Activated CD4-positive, alpha-beta T cell treated with anti-CD3 and anti-CD28 coated beads for 4 hours (primary cell): ENCODE results near the gene LGMN.
"Not testable (repeated sequence)": the region's sequence is repeated elsewhere in the genome, so short reads cannot be mapped to it uniquely, and the experiment has no call there.

ENCODE experiments used
- DNase-seq, 2 donors: peaks; one replicate each; pipeline ENCODE4 v3.0.0-alpha.2; 2020

The LGMN gene

DNA sequence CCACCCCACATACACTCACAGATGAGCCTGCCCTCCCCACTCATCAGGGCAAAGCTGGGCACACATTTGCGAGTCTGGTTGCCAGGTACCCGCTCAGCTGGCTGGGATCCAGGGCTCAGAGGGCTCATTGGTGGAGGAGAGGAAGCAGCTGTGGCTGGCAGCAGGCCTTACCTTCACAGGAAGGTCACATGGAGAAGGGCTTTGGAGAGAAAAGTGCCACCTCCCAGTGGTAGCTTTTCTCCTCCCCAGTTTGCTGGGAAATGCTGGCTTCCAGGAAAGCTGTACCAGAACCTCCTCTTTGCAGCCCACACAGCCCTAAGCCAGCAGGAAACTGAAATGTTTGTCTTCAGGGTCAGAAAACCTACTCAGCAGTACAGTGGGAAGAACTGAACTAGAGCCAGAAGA is 55.6 kb downstream of the LGMN start:
- no peak for DNase-seq

DNA sequence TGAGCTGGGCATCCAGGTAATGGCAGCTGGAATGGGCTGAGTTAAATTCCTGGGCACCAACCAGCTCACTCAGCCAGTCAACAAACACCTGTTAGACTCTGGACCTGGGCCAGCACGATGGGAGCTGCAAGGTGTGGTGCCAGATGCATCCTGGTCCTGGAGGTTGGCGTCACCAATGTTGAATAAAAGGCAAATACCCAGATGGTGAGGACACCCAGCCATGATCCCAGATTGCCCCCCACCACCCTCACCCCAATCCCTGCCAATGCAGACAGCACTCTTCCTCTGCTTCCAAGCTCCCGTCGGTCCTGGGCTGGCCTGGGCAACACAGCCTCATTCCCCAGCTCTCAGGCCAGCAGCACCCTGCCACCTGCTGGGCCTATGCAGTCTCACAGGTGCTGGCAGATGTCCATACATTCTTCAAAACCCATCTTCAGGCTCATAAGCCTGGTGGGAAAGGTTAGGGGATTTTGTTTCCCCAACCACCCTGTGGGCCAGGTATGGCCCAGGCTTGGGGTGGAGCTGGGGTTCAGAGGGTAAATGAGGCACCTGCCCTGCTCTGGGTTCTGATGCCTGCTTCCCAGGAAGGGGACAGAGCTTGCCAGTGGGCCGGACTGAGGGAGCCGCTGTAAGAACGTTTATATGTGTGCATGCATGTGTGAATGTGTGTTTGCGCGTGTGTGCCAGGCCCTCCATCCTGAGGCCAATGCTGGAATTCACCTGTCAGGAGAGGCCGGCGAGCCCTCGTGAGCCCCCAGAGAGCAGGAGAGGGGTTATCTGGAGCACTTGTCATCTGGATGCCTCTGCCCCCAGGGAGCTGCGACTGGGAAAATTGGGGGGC is 58.0 kb downstream of the LGMN start:
- DNase-seq, result no peak

DNA sequence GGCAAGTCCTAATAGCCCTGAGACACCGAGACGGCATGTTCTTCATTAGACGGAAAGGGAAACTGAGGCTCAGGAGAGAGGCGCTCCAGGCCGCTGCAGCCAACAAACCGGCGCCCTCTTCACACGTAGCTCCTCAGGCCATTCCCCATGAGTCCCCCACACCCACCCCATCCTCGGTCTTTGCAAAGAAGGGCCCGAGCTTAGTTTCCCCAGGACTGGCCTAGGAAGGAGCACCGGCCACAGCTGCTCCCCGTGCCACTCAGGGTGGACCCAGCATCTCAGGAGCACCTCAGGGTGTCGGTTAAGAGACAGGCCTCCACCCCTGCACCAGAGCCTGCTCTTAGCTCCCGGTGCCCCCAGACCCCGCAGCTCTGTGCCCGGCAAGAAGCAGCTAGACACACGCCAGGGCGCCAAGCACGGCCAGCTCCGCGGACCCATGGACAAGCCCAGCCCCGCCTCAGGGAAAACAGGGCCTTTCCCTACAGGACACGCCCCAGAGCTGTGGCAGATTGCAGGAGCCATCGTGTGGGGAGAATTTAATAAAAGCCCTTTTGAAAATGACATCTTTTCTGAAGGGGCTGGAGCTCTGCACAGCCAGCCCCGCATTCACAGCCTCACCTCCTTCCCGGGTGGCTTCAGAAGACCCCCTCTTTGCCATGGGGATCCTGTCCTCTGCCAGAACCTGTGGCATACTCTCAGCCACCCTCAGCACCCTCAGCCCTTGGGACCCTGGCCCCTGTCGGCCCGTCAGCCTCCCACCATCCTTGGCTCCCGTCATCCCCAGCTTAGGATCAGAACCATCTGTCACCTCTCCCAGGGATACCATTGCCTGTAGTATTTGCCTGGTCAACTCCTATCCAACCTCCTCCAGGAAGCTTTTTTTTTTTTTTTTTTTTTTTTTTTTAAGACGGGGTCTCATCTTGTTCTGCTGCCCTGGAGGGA is 59.7 kb downstream of the LGMN start:
- no peak for DNase-seq

DNA sequence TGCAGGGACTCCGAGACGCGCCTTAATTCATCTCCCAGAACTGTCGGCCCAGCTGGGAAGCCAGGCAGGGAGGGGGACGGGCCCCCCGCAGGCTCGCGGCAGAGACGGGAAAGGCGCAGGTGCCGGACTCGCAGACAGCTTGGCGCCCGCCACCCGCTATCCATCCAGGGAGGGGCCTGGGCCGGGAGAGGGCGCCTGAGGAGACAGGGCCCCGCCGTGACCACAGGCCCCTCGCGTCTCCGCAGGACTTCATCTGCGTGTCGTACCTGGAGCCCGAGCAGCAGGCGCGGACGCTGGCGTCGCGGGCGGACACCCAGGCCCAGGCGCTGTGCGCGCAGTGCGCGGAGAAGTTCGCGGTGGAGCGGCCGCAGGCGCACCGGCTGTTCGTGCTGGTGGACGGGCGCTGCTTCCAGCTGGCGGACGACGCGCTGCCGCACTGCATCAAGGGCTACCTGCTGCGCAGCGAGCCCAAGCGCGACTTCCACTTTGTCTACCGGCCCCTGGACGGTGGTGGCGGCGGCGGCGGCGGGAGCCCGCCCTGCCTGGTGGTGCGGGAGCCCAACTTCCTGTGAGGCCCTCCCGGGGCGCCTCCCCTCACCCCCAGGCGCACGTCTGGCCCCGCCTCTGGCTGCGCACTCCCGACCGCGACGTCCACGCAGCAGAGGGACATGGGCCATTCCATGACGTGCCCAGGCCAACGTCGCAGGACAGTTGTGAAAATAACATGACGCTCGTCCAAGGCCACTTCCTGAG is 60.6 kb downstream of the LGMN start:
- no peak for DNase-seq

DNA sequence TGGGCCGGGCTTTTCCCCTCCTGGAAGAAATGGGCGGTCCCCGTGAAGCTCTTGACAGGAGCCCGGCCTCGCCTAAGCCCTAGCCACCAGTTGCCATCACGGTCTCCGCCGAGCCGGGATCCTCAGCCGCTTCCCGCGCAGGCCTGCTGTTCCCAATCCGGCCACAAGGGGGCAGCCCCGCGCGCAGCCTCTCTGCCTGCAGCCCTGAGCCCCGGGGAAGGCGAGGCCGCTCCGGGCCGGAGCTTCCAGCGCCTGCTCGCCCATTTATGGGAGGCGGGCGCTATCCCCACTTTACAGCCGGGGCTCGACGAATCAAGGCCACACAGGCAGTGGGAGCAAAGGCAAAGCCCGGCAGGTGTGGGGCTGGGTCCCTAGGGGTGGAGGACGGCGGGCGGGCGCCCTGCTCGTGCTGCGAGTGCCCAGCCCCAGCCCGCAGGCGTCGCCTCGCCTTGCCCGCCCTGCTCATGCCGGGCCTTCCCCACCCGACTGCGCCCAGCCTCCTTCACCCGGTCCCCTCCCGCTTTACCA is 61.5 kb downstream of the LGMN start:
- peak; percentile 39 to 71 for DNase-seq

DNA sequence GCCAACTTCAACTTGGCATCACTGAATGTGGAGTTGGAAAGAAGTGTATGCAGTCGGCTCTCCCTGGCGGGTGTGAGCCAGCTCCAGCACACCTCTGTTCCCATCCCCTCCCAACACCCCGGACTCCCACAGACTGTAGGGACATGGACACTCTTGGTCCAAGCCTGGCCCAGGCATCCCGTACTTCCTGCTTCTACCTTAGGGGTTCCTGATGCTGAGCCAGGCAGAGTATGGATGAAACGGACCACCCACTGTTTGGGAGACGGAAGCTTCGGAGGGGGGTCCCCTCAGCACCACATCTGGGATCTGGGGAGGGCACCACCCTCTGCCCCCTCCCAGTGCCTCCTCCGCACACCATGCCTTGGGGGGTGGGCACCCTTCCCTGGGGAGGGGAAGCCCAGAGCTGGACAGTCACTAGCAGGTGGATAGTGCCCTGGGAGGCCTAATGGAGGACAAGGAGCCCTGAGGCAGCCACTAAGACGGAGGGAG is 62.0 kb downstream of the LGMN start:
- no peak for DNase-seq

DNA sequence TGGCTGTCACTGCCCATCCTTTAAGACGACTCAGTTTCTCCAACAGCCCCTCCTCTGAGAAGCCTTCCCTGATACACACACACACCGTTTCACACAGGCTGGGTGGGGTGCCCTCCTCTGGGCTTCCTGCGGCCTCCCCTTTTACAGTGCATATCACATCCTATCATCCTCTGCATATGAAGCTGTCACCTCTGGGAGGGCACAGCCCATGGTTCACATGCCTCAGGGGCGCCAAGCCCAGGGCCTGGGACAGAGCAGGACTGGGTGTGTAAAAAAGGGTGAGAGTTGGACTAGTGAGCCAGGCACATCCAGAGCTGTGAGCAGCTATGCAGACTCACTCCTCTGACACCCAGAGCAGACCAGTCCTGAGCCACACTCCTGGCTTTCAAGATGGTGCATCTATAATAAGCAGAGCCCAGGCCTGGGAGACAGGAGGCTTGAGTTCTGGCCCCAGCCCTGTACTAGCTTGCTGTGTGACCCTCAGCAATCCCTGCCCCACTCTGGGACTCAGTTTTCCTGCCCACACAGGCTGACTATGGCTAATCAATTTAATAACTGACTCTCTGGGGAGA is 62.6 kb downstream of the LGMN start:
- DNase-seq, result no peak

DNA sequence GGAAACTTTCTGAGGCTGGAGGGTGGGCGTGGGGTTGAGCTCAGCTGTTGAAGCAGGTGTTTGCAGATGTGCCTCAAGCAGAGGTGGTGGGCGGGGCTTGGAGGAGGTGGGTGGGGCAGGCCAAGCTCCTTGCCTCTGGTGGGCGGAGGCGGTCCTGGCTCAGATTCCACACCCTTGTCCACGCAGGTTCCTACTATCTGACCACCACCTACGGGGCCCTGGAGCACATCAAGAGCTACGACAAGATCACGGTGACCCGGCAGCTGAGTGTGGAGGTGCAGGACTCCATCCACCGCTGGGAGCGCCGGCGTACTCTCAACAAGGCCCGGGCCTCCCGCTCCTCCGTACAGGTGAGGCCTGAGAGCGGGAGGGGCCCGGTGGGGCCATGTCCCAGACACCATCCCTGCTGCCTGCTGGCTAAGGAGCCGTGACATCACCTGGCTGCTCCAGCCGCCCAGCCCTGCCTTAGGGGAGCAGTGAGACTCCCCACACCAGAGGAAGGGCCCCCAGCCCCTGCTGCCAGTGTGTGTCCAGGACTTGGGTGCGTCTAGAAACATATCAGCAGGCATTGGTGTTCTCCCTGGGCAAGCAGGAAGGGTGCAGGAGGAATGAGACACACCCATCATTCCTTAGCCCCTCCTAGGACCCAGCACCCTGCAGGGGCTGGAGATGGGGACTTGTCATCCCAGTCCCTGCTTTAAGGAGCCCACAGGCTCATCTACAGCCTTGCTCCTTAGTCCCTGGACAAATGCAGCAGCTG is 63.4 kb downstream of the LGMN start:
- no peak for DNase-seq

DNA sequence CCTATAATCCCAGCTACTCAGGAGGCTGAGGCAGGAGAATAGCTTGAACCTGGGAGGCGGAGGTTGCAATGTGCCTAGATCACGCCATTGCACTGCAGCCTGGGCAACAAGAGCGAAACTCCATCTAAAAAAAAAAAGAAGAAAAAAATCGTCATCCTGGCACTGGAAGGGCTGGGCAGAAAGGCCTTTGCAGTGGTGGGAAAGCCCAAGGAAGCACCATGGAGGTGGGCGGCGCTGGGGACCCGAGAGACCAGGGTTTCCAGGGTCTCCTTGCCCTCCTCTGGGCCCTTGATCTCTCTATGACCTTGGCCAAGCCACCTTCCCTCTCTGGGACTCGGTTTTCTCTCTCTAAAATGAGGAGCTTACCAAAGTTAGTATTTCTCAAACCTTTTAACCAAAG is 65.4 kb downstream of the LGMN start:
- DNase-seq, result no peak

DNA sequence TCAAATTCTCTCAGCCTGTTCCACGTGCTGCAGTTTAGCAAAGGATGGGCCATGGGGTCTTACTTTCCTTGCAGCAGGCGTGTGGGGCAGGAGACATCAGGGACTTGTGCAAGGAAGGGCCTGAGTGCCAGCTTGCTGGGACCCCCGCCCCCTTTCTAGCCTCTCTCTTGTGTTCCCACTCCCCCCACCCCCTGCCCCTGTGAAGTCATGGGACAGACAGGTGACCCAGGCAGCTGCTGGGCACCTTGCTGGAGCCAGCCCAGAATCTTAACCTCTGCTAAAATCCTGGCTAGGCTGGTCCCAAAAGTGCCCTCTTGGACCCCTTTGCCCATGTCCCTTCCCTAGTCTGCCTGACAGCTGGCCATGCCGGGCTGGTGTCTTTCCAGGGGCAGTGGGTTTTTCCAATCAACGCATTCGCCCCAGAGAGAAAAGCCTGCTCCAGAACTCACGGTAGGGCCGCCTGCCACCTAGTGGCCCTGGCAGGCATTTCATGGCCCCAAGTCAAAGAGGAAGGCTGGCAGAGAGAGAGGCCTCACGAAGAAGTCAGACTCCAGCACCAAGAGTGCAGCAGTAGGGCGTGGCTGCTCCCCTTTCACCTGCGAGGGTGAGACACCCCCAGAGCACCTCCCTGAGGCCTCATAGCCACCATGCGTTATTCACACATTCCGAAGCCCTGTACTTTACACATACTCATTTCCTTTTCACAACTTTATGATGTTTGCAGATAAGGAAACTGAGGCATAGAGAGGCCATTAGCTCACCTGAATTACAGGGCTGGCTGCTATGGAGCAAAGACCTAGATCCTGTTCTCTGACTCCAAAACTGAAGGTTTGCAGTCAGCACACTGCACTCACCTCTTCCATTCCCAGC is 67.4 kb downstream of the LGMN start:
- peak; percentile 66 to 72 for DNase-seq

DNA sequence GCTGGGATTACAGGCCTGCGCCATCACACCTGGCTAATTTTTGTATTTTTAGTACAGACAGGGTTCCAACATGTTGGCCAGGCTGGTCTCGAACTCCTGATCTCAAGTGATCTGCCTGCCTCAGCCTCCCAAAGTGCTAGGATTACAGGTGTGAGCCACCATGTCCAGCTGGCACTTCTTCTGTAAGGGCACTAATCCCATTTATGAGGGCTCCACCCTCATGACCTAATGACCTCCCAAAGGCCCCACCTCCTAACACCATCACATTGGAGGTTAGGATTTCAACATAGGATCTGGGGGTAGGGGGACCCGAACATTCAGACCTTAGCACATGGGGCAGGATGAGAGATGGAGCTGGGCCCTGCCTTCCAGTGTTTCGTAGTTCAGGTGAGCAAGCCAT is 68.1 kb downstream of the LGMN start:
- not testable (repeated sequence) for DNase-seq

DNA sequence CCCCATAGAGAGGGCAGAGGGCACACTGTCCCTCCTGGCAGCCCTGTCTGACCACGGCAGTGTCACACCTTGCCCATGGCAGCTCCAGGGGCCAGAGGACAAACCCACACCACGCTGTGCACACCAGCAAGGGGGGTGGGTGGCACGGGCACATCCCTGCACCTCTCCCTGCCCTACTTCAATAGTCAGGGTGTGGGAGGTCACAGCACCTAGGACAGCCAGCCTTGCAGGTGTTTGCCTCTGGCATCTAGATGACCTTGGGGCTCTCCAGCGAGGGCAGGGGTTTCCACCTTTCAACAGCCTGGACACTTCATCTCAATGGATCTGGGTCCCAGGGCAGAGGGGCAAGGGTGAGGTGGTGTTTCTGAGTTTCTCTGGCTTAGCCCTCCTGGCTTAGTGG is 69.2 kb downstream of the LGMN start:
- DNase-seq, result no peak

DNA sequence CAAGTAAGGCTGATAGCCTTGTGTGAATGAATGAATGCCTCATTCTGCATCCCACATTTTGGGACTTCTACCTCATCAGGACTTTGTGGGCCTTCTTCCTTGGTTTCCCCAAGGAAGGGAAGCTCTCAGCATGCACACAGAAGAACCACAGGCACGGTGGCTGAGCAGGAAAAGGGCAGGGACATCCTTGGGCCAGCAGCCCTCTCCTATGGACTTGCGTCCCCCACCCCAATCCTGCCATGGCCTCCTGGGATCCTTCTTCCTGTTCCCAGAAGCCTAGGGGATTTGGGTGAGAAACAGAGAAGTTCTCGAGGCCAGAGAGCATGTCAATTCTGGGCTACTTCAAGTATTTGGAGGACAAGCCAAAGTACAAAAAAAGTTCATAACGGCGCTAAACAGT is 69.7 kb downstream of the LGMN start:
- no peak for DNase-seq

DNA sequence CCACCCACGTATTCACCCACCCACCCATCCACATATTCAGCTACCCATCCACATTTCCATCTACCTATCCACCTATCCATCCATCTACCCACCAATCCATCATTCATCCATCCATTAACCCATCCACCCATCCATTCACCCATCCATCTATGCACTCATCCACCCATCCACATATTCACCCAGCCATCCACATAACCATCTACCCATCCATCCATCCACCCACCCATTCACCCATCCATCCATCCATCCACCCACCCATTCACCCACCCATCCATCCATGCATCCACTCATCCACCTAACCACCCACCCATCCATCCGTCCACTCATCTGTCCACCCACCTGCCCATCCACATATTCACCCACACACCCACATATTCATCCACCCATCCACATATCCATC is 70.5 kb downstream of the LGMN start:
- no peak for DNase-seq

DNA sequence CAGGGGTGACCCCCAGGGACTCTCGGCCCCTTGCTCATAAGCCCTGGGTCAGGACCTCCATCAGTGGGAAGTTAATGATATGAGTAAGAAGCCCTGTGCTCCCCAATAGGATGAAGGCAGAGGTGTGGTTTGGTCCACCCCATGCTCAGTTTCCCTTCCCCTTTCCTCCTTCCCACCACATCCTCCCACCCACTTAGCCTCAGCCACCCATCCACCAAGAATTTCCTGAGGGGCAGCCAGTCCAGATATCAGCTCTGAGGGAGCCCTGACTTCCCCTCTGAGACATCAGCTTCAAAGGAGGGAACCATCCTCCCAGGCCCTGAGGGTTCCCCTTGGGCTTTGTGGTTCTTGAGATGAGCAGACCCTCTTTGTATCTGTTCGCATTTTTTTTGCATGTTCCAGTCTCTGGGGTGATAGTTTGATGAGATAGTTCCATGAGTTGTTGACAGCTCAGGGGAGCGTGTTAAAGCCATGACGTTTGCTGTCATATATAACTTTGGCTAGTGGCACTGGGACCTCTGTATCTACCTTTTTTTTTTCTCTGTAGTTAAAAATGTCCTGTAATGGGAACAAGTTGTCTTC is 71.2 kb downstream of the LGMN start:
- no peak for DNase-seq

DNA sequence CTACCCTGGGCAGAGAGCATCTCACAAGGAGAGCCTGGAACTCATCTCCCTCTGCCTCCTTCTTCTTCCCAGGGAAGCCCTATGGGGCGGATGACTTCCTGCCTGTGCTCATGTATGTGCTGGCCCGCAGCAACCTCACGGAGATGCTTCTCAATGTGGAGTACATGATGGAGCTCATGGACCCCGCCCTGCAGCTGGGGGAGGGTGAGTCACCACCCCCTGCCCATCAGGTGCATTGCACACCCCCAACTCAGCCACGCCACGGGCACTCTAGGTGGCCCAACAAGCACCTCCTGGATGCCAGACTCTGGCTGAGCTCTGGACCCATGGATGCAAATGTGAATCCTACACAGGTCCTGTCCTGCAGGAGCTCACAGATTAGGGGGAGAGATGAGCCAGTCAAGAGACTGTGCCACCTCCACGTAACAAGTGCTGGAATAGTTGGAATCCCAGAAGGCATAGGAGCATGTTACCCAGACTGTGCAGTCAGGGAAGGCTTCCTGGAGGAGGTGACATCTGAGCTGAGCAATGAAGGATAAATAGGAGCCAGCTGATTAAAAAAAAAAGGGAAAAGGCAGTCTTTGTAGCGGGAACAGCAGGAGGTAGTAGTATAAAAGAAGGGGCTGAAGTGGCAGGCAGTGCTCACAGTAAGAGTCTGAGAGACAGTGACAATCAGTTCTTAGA is 71.9 kb downstream of the LGMN start:
- DNase-seq, result no peak

DNA sequence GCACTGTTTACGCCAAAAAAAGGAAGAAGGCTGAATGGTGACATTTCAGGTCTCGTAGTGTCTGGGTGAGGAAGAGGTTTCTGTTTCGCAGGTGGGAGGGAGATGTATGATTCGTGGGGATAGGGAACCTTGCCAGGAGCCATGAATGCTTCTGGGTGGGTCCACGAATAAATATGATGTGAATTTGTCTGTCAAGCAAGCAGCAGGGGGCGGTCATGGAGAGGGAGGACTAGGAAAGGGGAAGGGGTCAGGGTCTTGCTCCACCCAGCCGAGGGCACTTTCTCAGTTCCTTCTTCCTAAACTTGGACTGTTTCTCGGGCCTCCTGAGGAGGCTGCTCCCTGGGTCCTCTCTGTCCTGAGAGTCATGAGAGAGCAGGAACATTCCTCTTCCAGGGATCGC is 72.5 kb downstream of the LGMN start:
- no peak for DNase-seq

DNA sequence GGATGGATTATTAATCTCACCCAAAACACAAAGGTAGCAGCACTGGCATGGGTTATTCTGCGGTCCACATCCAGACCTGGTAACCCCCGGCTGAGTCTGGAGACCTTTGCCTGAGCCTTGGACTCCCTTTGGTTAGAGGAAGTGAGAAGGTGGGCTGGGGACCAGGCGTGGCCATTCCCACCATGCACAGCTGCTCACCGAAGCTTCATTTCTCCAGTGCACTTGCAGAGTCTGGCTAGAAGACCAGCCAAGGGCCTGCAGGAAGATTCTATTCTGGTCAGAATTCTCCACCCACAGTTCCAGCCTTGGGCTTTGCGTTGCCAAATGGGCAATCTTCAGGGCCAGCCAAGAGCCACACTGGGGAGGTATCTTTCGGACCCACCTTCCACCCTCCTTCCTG is 73.0 kb downstream of the LGMN start:
- no peak for DNase-seq

DNA sequence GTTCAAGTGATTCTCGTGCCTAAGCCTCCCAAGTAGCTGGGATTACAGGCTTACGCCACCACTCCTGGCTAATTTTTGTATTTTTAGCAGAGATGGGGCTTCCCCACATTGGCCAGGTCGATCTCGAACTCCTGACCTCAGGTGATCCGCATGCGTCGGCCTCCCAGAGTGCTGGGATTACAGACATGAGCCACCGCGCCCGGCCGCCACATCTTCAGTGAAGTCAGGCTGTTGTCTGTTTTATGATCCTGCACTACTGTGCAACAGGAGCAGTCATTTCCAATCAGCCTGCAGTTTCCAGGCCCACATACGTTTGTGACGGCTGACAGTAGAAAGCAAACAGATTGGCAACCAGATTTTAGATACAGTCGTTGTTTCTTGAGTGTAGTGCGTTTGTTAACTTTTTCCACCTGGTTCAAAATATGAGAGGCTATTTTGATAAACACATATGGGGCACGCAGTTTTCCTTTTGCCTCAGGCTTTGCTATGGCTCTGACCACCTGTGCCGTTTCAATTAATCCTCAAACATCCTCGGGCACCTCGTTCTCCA is 74.8 kb downstream of the LGMN start:
- DNase-seq, result no peak
